GM23338 (cell line): Measurements from ENCODE around the gene TMEM37. TPM values are rescaled to one million over a fixed set of nuclear protein-coding genes. Genes with fewer than 3 reads are reported as not detected.
A peak's percentile ranks its signal among the peaks of the same experiment; 100 is the strongest.

ENCODE experiments used
- ATAC-seq: fragments of 200-7000 bp; cut with Tn5 transposase; 3 replicates; pipeline ENCODE4 v1.9.1; 2020
- DNase-seq: peaks from one replicate; pipeline ENCODE4 v3.0.0-alpha.2; 2015; ENCODE audit warnings: low spot score
- H2AFZ ChIP-seq: fragments of 200-600 bp; sonication (generic); 2 replicates; pipeline ENCODE4 v1.8.0; 2016; ENCODE audit warnings: antibody characterized with exemption, mild to moderate bottlenecking, moderate library complexity
- H3F3A ChIP-seq: fragments of 200-600 bp; sonication (generic); replicated peaks from 2 replicates; pipeline ENCODE4 v1.8.0; 2017; ENCODE audit warnings: antibody characterized with exemption, mixed run types, low read depth
- H3K27ac ChIP-seq: fragments of 200-600 bp; sonication (generic); 2 replicates; pipeline ENCODE4 v1.6.1; 2016; ENCODE audit warnings: low read depth
- H3K27me3 ChIP-seq: fragments of 200-600 bp; sonication (generic); 2 replicates; pipeline ENCODE4 v1.8.0; 2016; ENCODE audit warnings: mild to moderate bottlenecking, mixed run types, moderate library complexity; ENCODE audit not compliant: insufficient read depth
- H3K36me3 ChIP-seq: fragments of 200-600 bp; sonication (generic); 2 replicates; pipeline ENCODE4 v1.8.0; 2016; ENCODE audit warnings: mild to moderate bottlenecking; ENCODE audit not compliant: insufficient read depth
- H3K4me1 ChIP-seq: fragments of 200-600 bp; sonication (generic); 2 replicates; pipeline ENCODE4 v1.8.0; 2016; ENCODE audit warnings: mild to moderate bottlenecking, moderate library complexity; ENCODE audit not compliant: insufficient read depth
- H3K4me2 ChIP-seq: fragments of 200-600 bp; sonication (generic); 2 replicates; pipeline ENCODE4 v1.7.1; 2017; ENCODE audit warnings: mixed run types
- H3K4me3 ChIP-seq: fragments of 200-600 bp; sonication (generic); 2 replicates; pipeline ENCODE4 v1.6.1; 2016; ENCODE audit warnings: mixed run types
- H3K79me2 ChIP-seq: fragments of 200-600 bp; sonication (generic); replicated peaks from 2 replicates; pipeline ENCODE4 v1.8.0; 2017; ENCODE audit warnings: mild to moderate bottlenecking; ENCODE audit not compliant: insufficient read depth
- H3K9me2 ChIP-seq: fragments of 200-600 bp; sonication (generic); 2 replicates; pipeline ENCODE4 v1.8.0; 2017; ENCODE audit not compliant: insufficient read depth
- H4K20me1 ChIP-seq: fragments of 200-600 bp; sonication (generic); replicated peaks from 2 replicates; pipeline ENCODE4 v1.8.0; 2017; ENCODE audit warnings: mild to moderate bottlenecking; ENCODE audit not compliant: insufficient read depth
- H3K27ac Mint-ChIP-seq: 2 replicates; pipeline ENCODE4 v1.8.0; 2020; ENCODE audit warnings: inconsistent platforms, mild to moderate bottlenecking, moderate library complexity, mixed read lengths
- H3K27me3 Mint-ChIP-seq: 3 replicates; pipeline ENCODE4 v1.8.0; 2022; ENCODE audit warnings: low read depth, mild to moderate bottlenecking, moderate library complexity, mixed read lengths, inconsistent platforms; ENCODE audit not compliant: insufficient read depth, poor library complexity
- H3K36me3 Mint-ChIP-seq: 3 replicates; pipeline ENCODE4 v1.8.0; 2021; ENCODE audit warnings: low read depth, mild to moderate bottlenecking, inconsistent platforms, moderate library complexity, mixed read lengths
- H3K4me1 Mint-ChIP-seq: 3 replicates; pipeline ENCODE4 v1.8.0; 2020; ENCODE audit warnings: mild to moderate bottlenecking, inconsistent platforms, mixed read lengths
- H3K4me3 Mint-ChIP-seq: 3 replicates; pipeline ENCODE4 v1.8.0; 2021; ENCODE audit warnings: moderate library complexity, mild to moderate bottlenecking, inconsistent platforms, mixed read lengths
- H3K9me3 Mint-ChIP-seq: 3 replicates; pipeline ENCODE4 v1.8.0; 2020; ENCODE audit warnings: moderate library complexity, mild to moderate bottlenecking, inconsistent platforms, mixed read lengths
- CTCF ChIP-seq, 2 experiments: fragments of 200-600 bp in 1 of 2; sonication (generic) in 1 of 2; conservative IDR thresholded peaks; 2 replicates each; pipeline versions ENCODE4 v1.5.1 to v1.6.1; 2016 to 2017; ENCODE audit warnings: antibody characterized with exemption in 2 of 2, low read depth in 2 of 2, mild to moderate bottlenecking in 2 of 2, moderate library complexity in 1 of 2
- ETS1 ChIP-seq: IDR thresholded peaks from 2 replicates; pipeline ENCODE4 v1.6.1; 2016; ENCODE audit warnings: antibody characterized with exemption
- EZH2phosphoT487 ChIP-seq: fragments of 200-600 bp; sonication (generic); IDR thresholded peaks from one replicate; pipeline ENCODE4 v1.8.1; 2018; ENCODE audit warnings: antibody characterized with exemption; ENCODE audit not compliant: unreplicated experiment
- NANOG ChIP-seq: IDR thresholded peaks from 2 replicates; pipeline ENCODE4 v1.6.1; 2016; ENCODE audit warnings: antibody characterized with exemption, borderline replicate concordance
- POLR2AphosphoS5 ChIP-seq: IDR thresholded peaks from 2 replicates; pipeline ENCODE4 v1.6.1; 2016; ENCODE audit warnings: antibody characterized with exemption, low read depth
- REST ChIP-seq: IDR thresholded peaks from one replicate; pipeline ENCODE4 v1.6.1; 2018; ENCODE audit warnings: antibody characterized with exemption; ENCODE audit not compliant: unreplicated experiment
- STAT1 ChIP-seq: IDR thresholded peaks from one replicate; pipeline ENCODE4 v1.6.1; 2016; ENCODE audit warnings: antibody characterized with exemption; ENCODE audit not compliant: unreplicated experiment
- ZNF114 ChIP-seq: fragments of 250-450 bp; sonication (Bioruptor Pico); IDR thresholded peaks from 2 replicates; pipeline ENCODE4 v1.5.0; 2020; ENCODE audit warnings: mild to moderate bottlenecking, moderate library complexity
- polyA plus RNA-seq: library from polyadenylated mRNA; unstranded; fragments of >200 nt; fragmentation: Nextera tagmentation; extraction: Ambion mirVana; gene quantifications from 2 replicates; pipeline ENCODE4 v1.2.1, GENCODE V29; 2016
- total RNA-seq: library from RNA; depleted of rRNA; stranded (reverse); fragments of >200 nt; shearing (Covaris generic); gene quantifications from 2 replicates; pipeline ENCODE4 v1.2.3, GENCODE V29; 2014

TMEM37 gene
- total and polyA plus RNA-seq, 2 experiments from 2014 or later, result 8.6 to 8.8 TPM

- TF ChIP-seq NANOG (no peak), REST (no peak)
- ATAC-seq (no peak), DNase-seq (no peak)
- Histone ChIP-seq H3K4me3 (no peak overlapping the region), H3K79me2 (no peaks in the 10 kb centered on the region), H3K36me3 (no peaks in the 10 kb centered on the region), H3F3A (no peaks in the 10 kb centered on the region), H3K27me3 (no peaks in the 10 kb centered on the region), H2AFZ (no peak overlapping the region), H3K4me1 (no peaks in the 10 kb centered on the region), H3K4me2 (no peak overlapping the region), H3K9me2 (no peaks in the 10 kb centered on the region), H3K27ac (no peak overlapping the region), H4K20me1 (no peaks in the 10 kb centered on the region)
- no peaks in the 10 kb centered on the region for H3K4me1 Mint-ChIP-seq
- no peaks in the 10 kb centered on the region for H3K36me3 Mint-ChIP-seq
- no peak overlapping the region for H3K4me3 Mint-ChIP-seq
- H3K27ac Mint-ChIP-seq, result no peak overlapping the region
- peaks cover 3% of the 10 kb centered on the region for H3K27me3 Mint-ChIP-seq
- no peaks in the 10 kb centered on the region; the same call in 2 of the 3 replicates for H3K9me3 Mint-ChIP-seq
Measured at GRCh38 chr2:119463136-119463535, 31.5 kb downstream of the TMEM37 start.

GRCh38 chr2:119463990-119464389 lies 32.3 kb downstream of the TMEM37 start:
- 0 out of 4 replicates have a peak, but pooled peaks of 1 of the 2 experiments have one; percentile 8 for TF ChIP-seq CTCF (conservative IDR thresholded peaks at IDR 0.05; ENCODE audit: low read depth in 2 of 2)
- no peak for TF ChIP-seq EZH2phosphoT487
- Histone ChIP-seq H3K4me3 (no peak overlapping the region), H3K36me3 (no peaks in the 10 kb centered on the region), H3K27me3 (no peaks in the 10 kb centered on the region), H3K4me1 (no peaks in the 10 kb centered on the region), H3K79me2 (no peaks in the 10 kb centered on the region), H3K4me2 (no peak overlapping the region), H3K9me2 (no peaks in the 10 kb centered on the region), H2AFZ (no peak overlapping the region), H4K20me1 (no peaks in the 10 kb centered on the region), H3F3A (no peaks in the 10 kb centered on the region), H3K27ac (no peak overlapping the region)
- Mint-ChIP-seq H3K27ac (no peak overlapping the region), H3K9me3 (no peaks in the 10 kb centered on the region; the same call in 2 of the 3 replicates), H3K4me3 (no peak overlapping the region), H3K4me1 (no peaks in the 10 kb centered on the region), H3K27me3 (peaks cover 6% of the 10 kb centered on the region), H3K36me3 (no peaks in the 10 kb centered on the region)
- ATAC-seq (no peak), DNase-seq (no peak)

- no peaks in the 10 kb centered on the region for H3K36me3 Mint-ChIP-seq
- H3K27me3 ChIP-seq, result no peaks in the 10 kb centered on the region
- no peak for DNase-seq
- H4K20me1 ChIP-seq, result no peaks in the 10 kb centered on the region
- no peaks in the 10 kb centered on the region for H3K79me2 ChIP-seq
- peaks cover 6% of the 10 kb centered on the region for H3K27me3 Mint-ChIP-seq
- no peak overlapping the region for H3K4me3 Mint-ChIP-seq
- H3K27ac ChIP-seq, result no peak overlapping the region
- H3K27ac Mint-ChIP-seq, result no peak overlapping the region
- ATAC-seq, result peak; percentile 67
- 0 out of 2 replicates have a peak, but pooled peaks cover 5% of the 10 kb centered on the region for H3K9me2 ChIP-seq
- no peak overlapping the region for H3K4me3 ChIP-seq
- H3K9me3 Mint-ChIP-seq, result no peaks in the 10 kb centered on the region; the same call in 2 of the 3 replicates
- peaks cover 5% of the 10 kb centered on the region for H3K4me1 ChIP-seq
- H3K36me3 ChIP-seq, result no peaks in the 10 kb centered on the region
- peaks cover 5% of the 10 kb centered on the region for H3K4me1 Mint-ChIP-seq
- H3F3A ChIP-seq, result no peaks in the 10 kb centered on the region
- no peak overlapping the region for H2AFZ ChIP-seq
- H3K4me2 ChIP-seq, result no peak overlapping the region
- no peak for TF ChIP-seq ETS1
- TF ChIP-seq STAT1, result no peak
- no peak for TF ChIP-seq POLR2AphosphoS5
- no peak for TF ChIP-seq ZNF114 (CRISPR knock-in tag)
Measured at GRCh38 chr2:119464981-119465380, 33.3 kb downstream of the TMEM37 start.
